Activated B cell treated with CpG ODN at 0.5 μM for 24 hours (primary cell): ENCODE measurements around the gene KCNJ2. TPM values are rescaled to one million over a fixed set of nuclear protein-coding genes. Genes with fewer than 3 reads are reported as not detected.

Experiments
- ATAC-seq: fragments of 200-7000 bp; cut with Tn5 transposase; one replicate; pipeline ENCODE4 v1.10.0; 2021; ENCODE audit warnings: low read depth, mild to moderate bottlenecking, moderate library complexity
- CTCF ChIA-PET: fragments of 350-600 bp; sonication (Branson Sonifier 250); formaldehyde crosslinking; loops from one replicate; lab custom pipeline; 2021; ENCODE audit warnings: antibody characterized with exemption; lab: Charles Lee
- POLR2A ChIA-PET: fragments of 350-600 bp; sonication (Branson Sonifier 250); formaldehyde crosslinking; loops from one replicate; lab custom pipeline; 2021; ENCODE audit warnings: antibody characterized with exemption; lab: Charles Lee
- DNase-seq: peaks from one replicate; pipeline ENCODE4 v3.0.0; 2022
- H3K27ac Mint-ChIP-seq: one replicate; pipeline ENCODE4 v1.8.0; 2020; ENCODE audit warnings: mixed read lengths
- H3K27me3 Mint-ChIP-seq: one replicate; pipeline ENCODE4 v1.8.0; 2021; ENCODE audit warnings: mixed read lengths
- H3K36me3 Mint-ChIP-seq: one replicate; pipeline ENCODE4 v1.8.0; 2021; ENCODE audit warnings: low read depth, mixed read lengths
- H3K4me1 Mint-ChIP-seq: one replicate; pipeline ENCODE4 v1.8.0; 2021; ENCODE audit warnings: mixed read lengths
- H3K4me3 Mint-ChIP-seq: one replicate; pipeline ENCODE4 v1.8.0; 2020; ENCODE audit warnings: mild to moderate bottlenecking, mixed read lengths
- H3K9me3 Mint-ChIP-seq: one replicate; pipeline ENCODE4 v1.8.0; 2020; ENCODE audit warnings: mixed read lengths
- intact Hi-C: fragments of 100-400 bp; cut with micrococcal nuclease; formaldehyde crosslinking; loops from one replicate; pipeline ENCODE4 v1.15.1; 2024
- total RNA-seq: library from RNA; stranded (reverse); gene quantifications from 2 replicates; pipeline ENCODE4 v1.2.3, GENCODE V29; 2022
- TF ChIP-seq, protein P1 (sequence below): fragments of 200-600 bp; IDR thresholded peaks from one replicate; pipeline ENCODE4 v1.8.0; 2022; ENCODE audit warnings: antibody characterized with exemption, mild to moderate bottlenecking

KCNJ2 gene
- total RNA-seq, 1 donor from 2014 or later, result 0.04 TPM

DNA sequence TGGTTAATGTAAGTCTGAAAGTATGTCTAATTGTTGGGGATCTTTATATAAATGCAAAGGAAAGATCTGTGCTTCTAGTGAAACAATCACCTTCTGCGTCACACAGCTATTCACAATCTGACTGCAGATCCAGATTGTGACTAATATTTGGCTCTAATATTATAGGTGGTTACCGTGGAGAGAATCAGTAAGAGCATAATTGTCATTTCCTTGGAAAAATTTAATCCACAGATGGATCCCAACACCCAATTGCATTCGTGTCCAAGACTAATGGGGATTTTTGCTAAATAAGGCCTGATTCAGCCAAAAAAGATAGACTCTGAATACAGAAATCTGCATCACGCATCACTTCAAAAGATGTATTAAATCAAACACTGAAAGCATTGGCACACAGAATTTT lies 2.7 kb upstream of the KCNJ2 start:
- Mint-ChIP-seq H3K27me3 (peaks cover 29% of the 10 kb centered on the region), H3K4me1 (peaks cover 19% of the 10 kb centered on the region), H3K27ac (no peak overlapping the region), H3K4me3 (no peak overlapping the region), H3K36me3 (no peaks in the 10 kb centered on the region), H3K9me3 (no peaks in the 10 kb centered on the region)
- POLR2A ChIA-PET, result no interaction called here
- DNase-seq (no peak), ATAC-seq (no peak)
- CTCF ChIA-PET, result interaction anchor here (1.0 kb wide), 1 partner anchor 11 kb away, joined by 3 read pairs; no protein-coding TSS in a partner anchor
- TF ChIP-seq, protein P1, sequence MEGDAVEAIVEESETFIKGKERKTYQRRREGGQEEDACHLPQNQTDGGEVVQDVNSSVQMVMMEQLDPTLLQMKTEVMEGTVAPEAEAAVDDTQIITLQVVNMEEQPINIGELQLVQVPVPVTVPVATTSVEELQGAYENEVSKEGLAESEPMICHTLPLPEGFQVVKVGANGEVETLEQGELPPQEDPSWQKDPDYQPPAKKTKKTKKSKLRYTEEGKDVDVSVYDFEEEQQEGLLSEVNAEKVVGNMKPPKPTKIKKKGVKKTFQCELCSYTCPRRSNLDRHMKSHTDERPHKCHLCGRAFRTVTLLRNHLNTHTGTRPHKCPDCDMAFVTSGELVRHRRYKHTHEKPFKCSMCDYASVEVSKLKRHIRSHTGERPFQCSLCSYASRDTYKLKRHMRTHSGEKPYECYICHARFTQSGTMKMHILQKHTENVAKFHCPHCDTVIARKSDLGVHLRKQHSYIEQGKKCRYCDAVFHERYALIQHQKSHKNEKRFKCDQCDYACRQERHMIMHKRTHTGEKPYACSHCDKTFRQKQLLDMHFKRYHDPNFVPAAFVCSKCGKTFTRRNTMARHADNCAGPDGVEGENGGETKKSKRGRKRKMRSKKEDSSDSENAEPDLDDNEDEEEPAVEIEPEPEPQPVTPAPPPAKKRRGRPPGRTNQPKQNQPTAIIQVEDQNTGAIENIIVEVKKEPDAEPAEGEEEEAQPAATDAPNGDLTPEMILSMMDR, result no peak
- intact Hi-C loops, result no loop called here

DNA sequence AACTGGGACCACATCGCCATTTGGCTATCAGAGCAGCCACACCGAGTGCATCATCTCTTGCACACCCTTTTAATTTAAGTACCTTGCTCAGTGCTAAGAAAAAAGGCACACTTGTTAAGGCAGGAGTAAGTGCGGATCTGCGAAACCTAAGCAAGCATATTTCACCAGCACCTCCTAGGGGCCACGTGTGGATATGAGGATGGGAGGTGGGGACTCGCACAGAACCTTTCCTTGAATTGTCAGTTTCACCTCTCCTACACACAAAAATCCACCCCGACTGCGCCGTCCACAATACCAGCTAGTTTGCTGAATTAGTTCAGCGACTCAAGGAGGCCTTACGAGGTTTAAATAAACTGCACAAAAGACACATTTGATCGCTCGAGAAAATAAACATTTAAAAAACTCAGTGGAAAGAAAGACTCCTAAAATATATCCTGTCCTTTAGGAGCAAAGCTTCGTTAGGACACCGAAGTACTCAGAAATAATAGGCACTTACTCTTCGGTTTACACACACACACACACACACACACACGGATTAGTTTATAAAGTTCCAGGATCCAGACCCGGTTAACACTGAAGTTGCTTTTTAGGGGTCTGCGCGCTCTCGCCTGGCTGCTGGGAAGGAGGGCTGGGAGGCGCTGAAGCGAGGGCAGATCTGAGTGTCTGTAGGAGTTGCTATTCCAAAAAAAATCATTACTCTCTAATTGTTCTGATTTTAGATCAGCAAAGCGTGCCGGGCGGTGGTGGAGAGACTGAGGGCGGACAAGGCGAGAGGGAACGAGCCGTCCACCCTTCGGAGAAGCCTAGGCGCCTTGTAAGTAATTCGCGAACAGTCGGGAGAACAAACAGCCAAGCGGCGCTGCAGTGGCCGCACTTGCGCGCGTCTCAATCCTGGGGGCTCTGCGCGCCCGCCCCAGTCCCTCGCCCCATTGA lies 1.0 kb upstream of the KCNJ2 start:
- Mint-ChIP-seq H3K4me3 (peak overlapping the region; percentile 79), H3K4me1 (peaks cover 19% of the 10 kb centered on the region), H3K27ac (no peak overlapping the region), H3K27me3 (peaks cover 29% of the 10 kb centered on the region), H3K9me3 (no peaks in the 10 kb centered on the region), H3K36me3 (no peaks in the 10 kb centered on the region)
- POLR2A ChIA-PET, result no interaction called here
- TF ChIP-seq, protein P1, result no peak
- DNase-seq (no peak), ATAC-seq (no peak)
- CTCF ChIA-PET, result interaction anchor here (0.9 kb wide), 1 partner anchor 26 kb away, joined by 4 read pairs; no protein-coding TSS in a partner anchor
- intact Hi-C loops, result loop anchor here (1.0 kb wide), 1 partner anchor 599 kb away; no protein-coding TSS in a partner anchor

DNA sequence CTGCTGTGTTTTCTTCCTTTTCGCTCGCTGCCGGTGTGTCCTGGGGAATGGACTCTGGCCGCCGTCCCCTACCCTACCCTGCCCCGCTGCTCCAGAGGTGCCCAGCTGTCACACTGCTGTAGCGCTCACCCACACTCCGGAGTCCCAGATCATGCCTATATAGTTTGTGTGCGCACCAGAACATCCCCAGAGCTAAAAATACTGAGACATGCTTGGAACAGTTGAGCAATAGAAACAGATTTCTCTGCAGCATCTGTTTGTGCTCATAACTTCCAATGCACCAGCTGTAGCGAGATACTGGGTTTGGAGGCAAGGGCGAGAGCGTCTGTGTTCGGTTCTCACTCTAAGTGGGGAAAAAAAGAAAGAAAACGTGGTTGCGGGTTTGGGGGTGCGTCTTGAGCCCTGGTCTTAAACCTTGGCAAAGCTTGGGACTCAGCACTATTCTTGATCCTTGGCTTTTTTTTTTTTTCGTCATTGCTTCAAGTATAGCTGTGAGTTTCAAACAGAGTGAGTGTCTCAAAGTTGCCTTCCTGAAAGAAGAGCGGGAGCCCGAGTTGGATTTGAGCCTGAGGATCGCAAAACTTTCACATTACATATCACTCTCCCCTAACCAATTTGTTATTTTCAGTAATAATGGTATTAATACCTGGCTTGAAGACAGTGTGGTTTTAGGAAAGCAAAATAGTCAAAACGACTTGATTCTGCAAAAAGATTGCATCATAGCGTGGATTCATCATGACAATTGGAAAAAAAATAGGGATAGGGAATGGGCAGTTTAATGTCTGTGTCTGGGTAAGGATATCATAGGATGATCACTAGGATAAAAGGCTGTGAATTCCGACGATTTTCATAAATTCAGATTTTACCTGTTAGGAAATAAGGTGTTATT lies 621 bp downstream of the KCNJ2 start:
- ATAC-seq (no peak), DNase-seq (no peak)
- no peak overlapping the region for H3K27ac Mint-ChIP-seq
- intact Hi-C loops, result no loop called here
- TF ChIP-seq, protein P1, result no peak
- peaks cover 19% of the 10 kb centered on the region for H3K4me1 Mint-ChIP-seq
- H3K9me3 Mint-ChIP-seq, result no peaks in the 10 kb centered on the region
- H3K27me3 Mint-ChIP-seq, result peaks cover 28% of the 10 kb centered on the region
- CTCF ChIA-PET, result no interaction called here
- peak overlapping the region; percentile 64 for H3K4me3 Mint-ChIP-seq
- POLR2A ChIA-PET, result interaction anchor here (0.5 kb wide), 1 partner anchor 225 kb away, joined by 3 read pairs; no protein-coding TSS in a partner anchor
- no peaks in the 10 kb centered on the region for H3K36me3 Mint-ChIP-seq

DNA sequence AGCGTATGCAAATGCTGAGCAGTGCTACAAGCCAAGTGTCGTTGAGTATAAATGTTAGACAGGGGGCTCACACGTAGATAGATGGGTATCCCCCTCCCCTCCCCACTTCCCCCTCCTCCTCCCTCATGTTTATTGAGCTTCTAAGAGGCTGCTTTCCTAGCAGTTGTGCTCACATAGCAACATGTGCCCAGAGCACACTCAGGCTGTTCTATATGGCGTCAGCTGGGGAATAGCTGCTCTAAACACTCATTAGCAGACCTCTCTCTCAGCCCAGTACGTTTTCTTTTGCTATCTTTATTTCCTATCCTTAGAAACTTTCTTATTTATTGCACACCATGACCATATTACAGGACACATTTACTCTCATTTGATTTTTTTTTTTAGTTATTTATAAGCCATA lies 1.8 kb downstream of the KCNJ2 start:
- TF ChIP-seq, protein P1, result no peak
- ChIA-PET POLR2A (no interaction called here), CTCF (no interaction called here)
- intact Hi-C loops, result no loop called here
- H3K4me3 Mint-ChIP-seq, result no peak overlapping the region
- no peaks in the 10 kb centered on the region for H3K36me3 Mint-ChIP-seq
- H3K9me3 Mint-ChIP-seq, result no peaks in the 10 kb centered on the region
- H3K4me1 Mint-ChIP-seq, result peaks cover 19% of the 10 kb centered on the region
- no peak for ATAC-seq
- H3K27ac Mint-ChIP-seq, result no peak overlapping the region
- DNase-seq, result no peak
- peaks cover 28% of the 10 kb centered on the region for H3K27me3 Mint-ChIP-seq
